ENCODE measurements around the gene EPS15. TPM values are rescaled to one million over a fixed set of nuclear protein-coding genes. Genes with fewer than 3 reads are reported as not detected.

The EPS15 gene
- total and polyA plus RNA-seq, 4 donors: 8.8 to 52.1 (median 19.1) TPM

- DNase-seq (ENCODE audit: low spot score): no peak
- Histone ChIP-seq H3K4me3 (ENCODE audit: low read depth in 1 of 3, low read length in 3 of 3) (no peak overlapping the region), H3K4me1 (ENCODE audit: control insufficient read depth in 4 of 4, insufficient read depth in 4 of 4, low read length in 3 of 4) (no peaks in the 10 kb centered on the region), H3K27ac (ENCODE audit: low read depth in 1 of 2, low read length in 2 of 2) (no peak overlapping the region), H3K36me3 (ENCODE audit: control insufficient read depth in 4 of 4, insufficient read depth in 3 of 4, low read depth in 1 of 4, low read length in 3 of 4) (peaks cover 0 to 8% (median 2%) of the 10 kb centered on the region in 4 donors), H3K27me3 (ENCODE audit: control insufficient read depth in 4 of 4, insufficient read depth in 4 of 4, low read length in 3 of 4) (no peaks in the 10 kb centered on the region), H3K9me3 (ENCODE audit: control insufficient read depth in 4 of 4, low read length in 3 of 4) (no peaks in the 10 kb centered on the region), H3K9ac (ENCODE audit: low read depth in 1 of 2, low read length in 2 of 2) (no peak overlapping the region)
- TF ChIP-seq CTCF (IDR thresholded peaks at IDR 0.05; ENCODE audit: low read depth, low read length, missing input control): no peak
- TF ChIP-seq RXRA (IDR thresholded peaks at IDR 0.05): no peak
- TF ChIP-seq SP1 (IDR thresholded peaks at IDR 0.05): no peak
- TF ChIP-seq TAF1 (conservative IDR thresholded peaks at IDR 0.05): no peak
- no peak for TF ChIP-seq REST (IDR thresholded peaks at IDR 0.05)
- TF ChIP-seq YY1 (IDR thresholded peaks at IDR 0.05): no peak
- TF ChIP-seq ZBTB33 (IDR thresholded peaks at IDR 0.05): no peak
- no peak for TF ChIP-seq HNF4A (conservative IDR thresholded peaks at IDR 0.05)
- no peak for TF ChIP-seq EGR1 (IDR thresholded peaks at IDR 0.05; ENCODE audit: low read depth in 2 of 2)
- no peak for TF ChIP-seq FOXA2 (IDR thresholded peaks at IDR 0.05)
- no peak for TF ChIP-seq NR2F2 (IDR thresholded peaks at IDR 0.05)
- no peak for TF ChIP-seq ATF3 (IDR thresholded peaks at IDR 0.05)
Observed at GRCh38 chr1:51473331-51474115, 45.5 kb downstream of the EPS15 start.

- 88% methylated on average over 2 of the region's 2 CpGs for WGBS
- H3K9ac ChIP-seq (ENCODE audit: low read depth in 1 of 2, low read length in 2 of 2): no peak overlapping the region
- DNase-seq (ENCODE audit: low spot score): no peak
- no peaks in the 10 kb centered on the region for H3K4me1 ChIP-seq (ENCODE audit: control insufficient read depth in 4 of 4, insufficient read depth in 4 of 4, low read length in 3 of 4)
- peaks cover 1 to 8% (median 5%) of the 10 kb centered on the region in 4 donors for H3K36me3 ChIP-seq (ENCODE audit: control insufficient read depth in 4 of 4, insufficient read depth in 3 of 4, low read depth in 1 of 4, low read length in 3 of 4)
- no peak overlapping the region for H3K4me3 ChIP-seq (ENCODE audit: low read depth in 1 of 3, low read length in 3 of 3)
- H3K27me3 ChIP-seq (ENCODE audit: control insufficient read depth in 4 of 4, insufficient read depth in 4 of 4, low read length in 3 of 4): no peaks in the 10 kb centered on the region
- no peaks in the 10 kb centered on the region for H3K9me3 ChIP-seq (ENCODE audit: control insufficient read depth in 4 of 4, low read length in 3 of 4)
- no peak overlapping the region for H3K27ac ChIP-seq (ENCODE audit: low read depth in 1 of 2, low read length in 2 of 2)
- TF ChIP-seq FOXA2 (IDR thresholded peaks at IDR 0.05) (no peak), SP1 (IDR thresholded peaks at IDR 0.05) (no peak), GABPA (IDR thresholded peaks at IDR 0.05 in 1 of 2, conservative IDR thresholded peaks at IDR 0.05 in 1 of 2) (no peak), HNF4G (IDR thresholded peaks at IDR 0.05) (no peak), MAX (IDR thresholded peaks at IDR 0.05) (no peak), RAD21 (IDR thresholded peaks at IDR 0.05) (no peak), RXRA (IDR thresholded peaks at IDR 0.05) (no peak), EGR1 (IDR thresholded peaks at IDR 0.05; ENCODE audit: low read depth in 2 of 2) (no peak), ATF3 (IDR thresholded peaks at IDR 0.05) (no peak), ZBTB33 (IDR thresholded peaks at IDR 0.05) (no peak), JUND (IDR thresholded peaks at IDR 0.05) (no peak), FOXA1 (IDR thresholded peaks at IDR 0.05) (no peak)
Observed at GRCh38 chr1:51472359-51472758, 46.7 kb downstream of the EPS15 start.

Measured in liver (tissue), 9 donors.